ENCODE data around the gene NSUN6. TPM values are rescaled to one million over a fixed set of nuclear protein-coding genes. Genes with fewer than 3 reads are reported as not detected.

The NSUN6 gene
- polyA plus RNA-seq, 1 donor (not counting 4 experiments of a cell fraction or from before 2014, with no cell fraction given) = 9.8 TPM

- Histone ChIP-seq H3K4me2 (ENCODE audit: control insufficient read depth, extremely low read depth, insufficient read depth, low read depth, low read length) (no peak overlapping the region), H2AFZ (ENCODE audit: control insufficient read depth, low read length) (no peak overlapping the region), H3K79me2 (ENCODE audit: control insufficient read depth, insufficient read depth, low read length) (no peaks in the 10 kb centered on the region), H3K4me1 (ENCODE audit: control insufficient read depth, extremely low read depth, insufficient read depth, low read length) (no peaks in the 10 kb centered on the region), H3K9ac (ENCODE audit: control insufficient read depth, extremely low read depth, insufficient read depth, low read length) (no peak overlapping the region), H3K9me1 (ENCODE audit: control insufficient read depth, extremely low read depth, insufficient read depth, low read length) (no peaks in the 10 kb centered on the region), H3K36me3 (ENCODE audit: control insufficient read depth in 2 of 2, extremely low read depth in 1 of 2, insufficient read depth in 2 of 2, low read length in 2 of 2) (no peaks in the 10 kb centered on the region), H3K9me3 (ENCODE audit: control insufficient read depth, low read depth, low read length) (no peaks in the 10 kb centered on the region), H4K20me1 (ENCODE audit: control insufficient read depth, extremely low read depth, insufficient read depth, low read length) (no peaks in the 10 kb centered on the region), H3K4me3 (ENCODE audit: control insufficient read depth in 2 of 3, extremely low read depth in 1 of 3, insufficient read depth in 2 of 3, low read depth in 1 of 3, low read length in 3 of 3) (no peak overlapping the region), H3K27me3 (ENCODE audit: control insufficient read depth, extremely low read depth, insufficient read depth, low read length) (no peaks in the 10 kb centered on the region), H3K27ac (ENCODE audit: control insufficient read depth, insufficient read depth, low read length) (no peak overlapping the region)
- dilution Hi-C loops (cut with MboI; ENCODE audit: extremely low pct_ligation_motif_present, low sequenced_read_pairs) = no loop called here
- DNase-seq (ENCODE audit: low read depth, low spot score) = no peak
- TF ChIP-seq CTCF (optimal IDR thresholded peaks at IDR 0.05 in 1 of 3, IDR thresholded peaks at IDR 0.05 in 1 of 3, conservative IDR thresholded peaks at IDR 0.05 in 1 of 3; ENCODE audit: extremely low read depth in 1 of 3, insufficient read depth in 2 of 3, low read length in 3 of 3) (no peak), EZH2 (IDR thresholded peaks at IDR 0.05; ENCODE audit: low read length) (no peak)
- no peak for FAIRE-seq
Observed at GRCh38 chr10:18505456-18506118, 145.8 kb downstream of the NSUN6 start.

GRCh38 chr10:18504161-18504560, 147.2 kb downstream of the NSUN6 start:
- no peaks in the 10 kb centered on the region for H3K9me3 ChIP-seq (ENCODE audit: control insufficient read depth, low read depth, low read length)
- H4K20me1 ChIP-seq (ENCODE audit: control insufficient read depth, extremely low read depth, insufficient read depth, low read length) = no peaks in the 10 kb centered on the region
- no peak overlapping the region for H3K9ac ChIP-seq (ENCODE audit: control insufficient read depth, extremely low read depth, insufficient read depth, low read length)
- dilution Hi-C loops (cut with MboI; ENCODE audit: extremely low pct_ligation_motif_present, low sequenced_read_pairs) = no loop called here
- DNase-seq (ENCODE audit: low read depth, low spot score) = no peak
- no peaks in the 10 kb centered on the region for H3K27me3 ChIP-seq (ENCODE audit: control insufficient read depth, extremely low read depth, insufficient read depth, low read length)
- H3K27ac ChIP-seq (ENCODE audit: control insufficient read depth, insufficient read depth, low read length) = no peak overlapping the region
- no peak overlapping the region for H3K4me3 ChIP-seq (ENCODE audit: control insufficient read depth in 2 of 3, extremely low read depth in 1 of 3, insufficient read depth in 2 of 3, low read depth in 1 of 3, low read length in 3 of 3)
- no peak overlapping the region for H2AFZ ChIP-seq (ENCODE audit: control insufficient read depth, low read length)
- H3K36me3 ChIP-seq (ENCODE audit: control insufficient read depth in 2 of 2, extremely low read depth in 1 of 2, insufficient read depth in 2 of 2, low read length in 2 of 2) = no peaks in the 10 kb centered on the region
- no peak overlapping the region for H3K4me2 ChIP-seq (ENCODE audit: control insufficient read depth, extremely low read depth, insufficient read depth, low read depth, low read length)
- FAIRE-seq = no peak
- H3K79me2 ChIP-seq (ENCODE audit: control insufficient read depth, insufficient read depth, low read length) = no peaks in the 10 kb centered on the region
- H3K4me1 ChIP-seq (ENCODE audit: control insufficient read depth, extremely low read depth, insufficient read depth, low read length) = no peaks in the 10 kb centered on the region
- H3K9me1 ChIP-seq (ENCODE audit: control insufficient read depth, extremely low read depth, insufficient read depth, low read length) = no peaks in the 10 kb centered on the region
- no peak for TF ChIP-seq CTCF (optimal IDR thresholded peaks at IDR 0.05 in 1 of 3, IDR thresholded peaks at IDR 0.05 in 1 of 3, conservative IDR thresholded peaks at IDR 0.05 in 1 of 3; ENCODE audit: extremely low read depth in 1 of 3, insufficient read depth in 2 of 3, low read length in 3 of 3)
